GM19452 (cell line): ENCODE results near the gene FEN1.
A peak's percentile ranks its signal among the peaks of the same experiment; 100 is the strongest.

Source experiments
- ATAC-seq: cut with Tn5 transposase; IDR thresholded peaks from one replicate; pipeline ENCODE4 v1.9.1; 2021; ENCODE audit not compliant: unreplicated experiment

The FEN1 gene

GRCh38 chr11:61774411-61774810 is 18.3 kb upstream of the FEN1 start:
- ATAC-seq = no peak

GRCh38 chr11:61775106-61775505 is 17.6 kb upstream of the FEN1 start:
- ATAC-seq = no peak

DNA sequence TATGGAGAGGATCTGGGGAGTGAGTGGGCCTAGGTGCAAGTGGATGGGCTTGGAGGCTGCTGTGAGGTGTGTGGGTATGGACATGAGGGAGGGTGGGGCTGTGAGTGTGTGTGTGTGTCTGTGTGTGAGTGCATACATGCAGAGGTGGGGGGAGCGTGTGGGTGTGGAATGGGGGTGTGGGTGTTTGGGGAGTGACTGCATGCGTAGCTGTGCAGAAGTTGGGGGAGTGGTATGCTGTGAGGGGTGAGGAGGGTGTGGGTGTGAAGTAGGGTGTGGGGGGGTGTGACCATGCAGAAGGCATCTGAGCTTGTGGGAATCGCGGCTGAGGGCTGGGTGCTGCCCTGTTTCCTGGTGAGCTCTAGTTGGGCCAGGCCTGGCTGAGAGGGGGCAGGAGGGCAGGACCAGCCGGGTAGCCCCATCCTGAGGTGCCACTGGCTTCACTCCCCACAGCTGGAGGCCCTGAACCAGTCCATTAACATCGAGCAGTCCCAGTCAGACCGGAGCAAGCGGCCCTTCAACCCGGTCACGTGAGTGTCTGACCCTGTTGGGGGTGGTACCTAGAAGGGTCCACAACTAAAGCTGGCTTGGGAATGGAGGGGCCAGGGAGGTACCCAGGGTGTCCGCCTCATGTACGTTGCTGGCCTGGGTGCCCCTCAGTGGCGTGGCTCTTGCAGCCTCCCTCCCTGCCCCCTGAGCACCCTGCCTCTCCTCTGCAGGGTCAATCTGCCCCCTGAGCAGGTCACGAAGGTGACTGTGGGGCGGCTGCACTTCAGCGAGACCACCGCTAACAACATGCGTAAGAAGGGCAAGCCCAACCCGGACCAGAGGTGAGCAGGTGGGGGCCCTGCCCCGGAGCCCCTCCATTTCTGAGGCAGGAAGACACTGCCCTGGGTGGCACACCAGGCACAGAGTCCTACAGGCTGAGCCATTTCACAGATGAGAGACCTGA is 16.8 kb upstream of the FEN1 start:
- no peak for ATAC-seq

GRCh38 chr11:61776561-61777075 is 16.1 kb upstream of the FEN1 start:
- no peak for ATAC-seq

GRCh38 chr11:61777234-61778090 is 15.2 kb upstream of the FEN1 start:
- ATAC-seq = no peak

- ATAC-seq = no peak
Measured at GRCh38 chr11:61778357-61778886, 14.3 kb upstream of the FEN1 start.

GRCh38 chr11:61778920-61779650 is 13.6 kb upstream of the FEN1 start:
- no peak for ATAC-seq

GRCh38 chr11:61779666-61780525 is 12.8 kb upstream of the FEN1 start:
- ATAC-seq = no peak

DNA sequence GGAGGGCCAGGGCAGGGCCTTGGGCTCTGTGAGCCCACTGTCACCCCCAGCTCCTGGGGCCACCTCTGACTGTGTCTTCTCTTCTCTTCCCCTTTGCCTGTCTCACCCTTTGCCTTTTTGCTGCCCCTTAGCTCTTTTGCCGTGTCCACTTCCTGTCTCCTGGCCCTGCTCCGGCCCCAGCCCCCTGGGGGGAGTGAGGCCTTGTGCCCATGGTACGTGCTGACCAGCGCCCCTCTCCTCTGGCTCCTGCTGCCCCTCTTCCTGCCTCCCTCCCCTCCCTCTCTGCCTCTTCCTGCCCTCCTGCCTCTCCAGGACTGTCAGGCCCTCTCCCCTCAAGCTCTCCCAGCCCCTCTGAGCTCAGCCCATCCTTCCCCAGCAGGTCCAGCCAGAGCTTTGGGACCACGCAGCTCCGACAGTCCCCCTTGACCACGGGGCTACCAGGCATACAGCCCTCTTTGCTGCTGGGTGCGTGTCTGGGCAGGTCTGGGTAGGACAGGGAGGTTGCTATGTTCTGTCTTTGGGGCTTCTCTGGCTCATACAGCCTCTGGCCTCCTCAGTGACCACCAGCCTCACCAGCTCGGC is 12.0 kb upstream of the FEN1 start:
- ATAC-seq = no peak

DNA sequence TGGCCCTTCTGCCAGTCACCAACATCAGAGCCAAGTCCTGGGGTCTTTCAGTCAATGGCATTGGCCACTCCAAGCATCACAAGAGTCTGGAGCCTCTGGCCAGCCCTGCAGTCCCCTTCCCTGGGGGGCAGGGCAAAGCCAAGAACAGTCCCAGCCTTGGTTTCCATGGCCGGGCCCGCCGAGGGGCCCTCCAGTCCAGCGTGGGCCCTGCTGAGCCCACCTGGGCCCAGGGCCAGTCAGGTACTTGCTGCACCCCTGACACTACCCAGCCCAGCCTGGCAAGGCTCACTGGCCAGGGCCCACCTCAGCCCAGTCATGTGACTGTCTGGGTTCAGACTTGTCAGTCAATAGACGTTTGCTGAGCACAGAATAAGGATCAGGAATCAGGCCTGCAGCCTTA is 11.1 kb upstream of the FEN1 start:
- ATAC-seq = no peak

- no peak for ATAC-seq
Measured at GRCh38 chr11:61782299-61782698, 10.4 kb upstream of the FEN1 start.

- ATAC-seq = no peak
Measured at GRCh38 chr11:61782841-61783240, 9.9 kb upstream of the FEN1 start.

DNA sequence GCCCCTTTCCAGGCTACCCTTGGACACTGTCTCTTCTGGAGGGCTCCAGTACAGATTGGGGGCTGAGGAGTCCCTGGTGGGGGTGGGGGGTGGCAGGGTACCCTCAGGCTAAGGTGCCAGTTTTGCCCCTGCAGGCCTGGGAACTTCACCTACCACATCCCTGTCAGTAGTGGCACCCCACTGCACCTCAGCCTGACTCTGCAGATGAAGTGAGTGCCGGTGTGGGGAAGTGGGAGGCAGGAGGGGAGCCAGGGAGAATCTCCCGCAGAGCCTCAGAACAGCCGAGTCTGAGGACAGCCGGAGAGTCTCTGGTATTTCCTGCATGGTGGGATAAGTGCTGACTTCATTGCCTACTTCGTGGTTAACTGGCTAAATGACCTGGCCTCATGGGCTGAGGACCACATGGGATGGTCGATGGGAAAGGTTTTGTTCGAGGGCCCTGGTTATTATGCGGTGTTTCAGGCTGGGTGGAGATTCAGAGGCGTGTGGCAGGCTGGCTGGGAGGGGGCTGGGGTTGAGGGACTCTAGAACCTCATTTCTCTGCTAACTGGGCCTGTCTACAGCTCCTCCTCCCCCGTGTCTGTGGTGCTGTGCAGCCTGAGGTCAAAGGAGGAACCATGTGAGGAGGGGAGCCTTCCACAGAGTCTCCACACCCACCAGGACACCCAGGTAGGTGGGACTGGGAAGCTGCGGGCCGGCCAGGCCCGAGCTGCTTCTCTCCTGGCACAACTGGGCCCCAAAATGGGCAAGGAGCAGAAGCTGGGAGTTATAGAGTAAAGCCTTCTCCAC is 8.8 kb upstream of the FEN1 start:
- no peak for ATAC-seq

- no peak for ATAC-seq
Measured at GRCh38 chr11:61784506-61784805, 8.3 kb upstream of the FEN1 start.

- ATAC-seq = no peak
Measured at GRCh38 chr11:61785837-61786402, 6.8 kb upstream of the FEN1 start.

- no peak for ATAC-seq
Measured at GRCh38 chr11:61787928-61788491, 4.7 kb upstream of the FEN1 start.

DNA sequence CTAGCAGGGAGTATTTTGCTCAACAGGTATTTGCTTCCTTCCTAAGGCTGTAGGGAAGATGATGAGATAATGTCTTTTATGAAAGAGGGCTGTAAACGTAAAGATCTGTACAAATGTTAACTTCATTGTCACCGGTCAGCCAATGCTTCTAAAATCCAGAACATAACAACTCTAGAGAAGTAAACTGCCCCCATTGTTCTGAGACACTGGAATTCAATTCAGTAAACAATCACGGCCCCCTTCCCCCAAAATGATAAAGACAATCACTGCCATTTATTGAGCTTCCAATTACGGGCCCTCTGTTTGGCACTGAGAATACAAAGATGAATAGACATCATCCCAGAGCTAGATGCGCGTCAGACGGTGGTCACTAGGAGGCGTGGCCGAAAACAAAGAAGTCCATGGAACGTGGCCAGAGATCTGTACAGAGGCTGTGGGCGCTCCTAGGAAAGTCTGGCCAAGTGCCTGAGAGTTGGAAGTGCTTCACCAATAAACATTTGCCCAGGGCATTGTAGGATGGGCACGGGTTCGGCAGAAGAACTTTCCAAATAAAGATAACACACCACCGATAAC is 888 bp upstream of the FEN1 start:
- ATAC-seq = peak; percentile 17
